HL-60/S4 treated with phorbol 12-myristate 13-acetate at 8.2 ng/mL for 4 days and 3 days (cell line): ENCODE results near the gene MITF.

Source experiments
- in situ Hi-C: fragments of 300-500 bp; cut with MboI; formaldehyde crosslinking; loops from 2 replicates; pipeline ENCODE4 v1.15.0; 2022; ENCODE audit warnings: low sequenced_read_pairs

Gene MITF

DNA sequence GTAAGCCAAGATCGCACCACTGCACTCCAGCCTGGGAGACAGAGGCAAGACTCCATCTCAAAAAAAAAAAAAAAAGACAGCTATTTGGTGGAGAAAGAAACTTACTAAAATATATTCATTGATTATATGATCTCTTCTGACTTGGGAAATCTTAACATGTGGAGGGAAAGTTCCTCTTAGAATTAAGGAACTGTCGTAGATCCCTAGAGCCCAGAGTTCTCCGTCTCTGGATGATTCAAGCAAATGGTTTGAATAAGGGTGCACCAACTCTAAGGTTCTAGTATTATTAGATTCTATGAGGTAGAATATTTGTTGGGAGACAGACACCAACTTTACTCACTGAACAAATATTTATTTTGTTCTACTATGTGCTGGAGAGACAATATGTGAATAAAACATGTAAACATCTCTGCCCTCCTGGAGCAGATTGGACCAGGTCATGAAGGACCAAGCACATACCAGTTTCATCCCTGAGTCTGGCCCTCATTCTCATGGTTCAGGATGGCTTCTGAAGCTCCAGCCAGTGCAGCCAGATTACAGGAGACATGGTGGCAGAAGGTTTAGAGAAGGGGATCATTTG lies 129.7 kb downstream of the MITF start:
- in situ Hi-C loops = no loop called here

DNA sequence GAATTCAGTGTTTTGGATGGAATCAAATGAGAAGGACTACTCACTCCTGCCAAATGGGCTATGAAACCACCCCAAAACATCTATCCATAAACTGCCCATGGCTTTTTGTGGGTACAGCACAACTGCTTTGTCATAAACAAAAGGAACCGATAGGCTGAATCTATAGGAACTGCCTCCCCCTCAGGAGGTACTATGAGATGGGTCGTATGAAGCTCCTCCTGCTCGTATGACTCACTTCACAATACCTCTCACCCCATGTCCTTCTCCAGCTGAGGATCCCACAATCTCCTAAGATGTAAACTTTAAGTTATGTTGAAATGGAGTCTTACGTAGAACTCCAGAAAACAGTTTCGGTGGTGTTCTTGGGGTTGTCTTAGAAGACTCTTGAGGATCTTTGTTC lies 130.4 kb downstream of the MITF start:
- in situ Hi-C loops = no loop called here

DNA sequence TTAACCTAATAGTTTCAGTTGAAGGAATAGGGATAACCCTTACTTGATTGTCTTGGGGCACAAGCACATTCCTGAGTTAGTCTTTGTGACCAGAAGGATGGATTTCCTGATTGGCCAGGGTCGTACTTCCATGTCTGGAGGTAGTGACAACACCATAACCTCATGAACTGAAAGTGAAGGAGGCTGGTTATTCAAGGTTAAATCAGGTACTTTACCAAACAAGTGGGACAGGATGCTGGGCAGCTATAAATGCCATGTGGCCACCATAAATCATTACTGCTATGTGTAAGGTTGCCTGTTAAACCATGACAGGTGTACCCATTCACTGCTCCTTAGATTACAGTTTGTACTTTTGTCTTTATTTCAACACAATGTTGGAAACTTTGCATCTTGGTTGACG lies 132.0 kb downstream of the MITF start:
- in situ Hi-C loops = no loop called here

DNA sequence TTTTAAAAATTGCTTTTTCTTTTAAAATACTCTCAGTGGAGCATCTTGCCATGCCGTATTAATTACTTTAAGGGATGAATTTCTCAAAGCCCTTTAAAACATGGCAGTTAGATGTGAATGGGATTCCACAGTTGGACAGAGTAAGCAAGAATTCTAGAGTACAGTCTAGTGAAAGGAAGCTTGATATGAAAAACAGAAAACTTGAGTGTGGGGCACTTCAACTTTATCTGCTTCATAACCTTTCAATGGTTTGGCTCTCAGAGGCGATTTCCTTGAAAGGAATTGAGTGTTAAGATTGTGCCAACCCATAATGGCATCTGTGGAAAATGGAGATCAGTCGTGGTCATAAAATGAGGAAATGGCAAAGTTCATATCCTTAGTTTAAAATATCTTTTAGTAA lies 132.6 kb downstream of the MITF start:
- in situ Hi-C loops = no loop called here

DNA sequence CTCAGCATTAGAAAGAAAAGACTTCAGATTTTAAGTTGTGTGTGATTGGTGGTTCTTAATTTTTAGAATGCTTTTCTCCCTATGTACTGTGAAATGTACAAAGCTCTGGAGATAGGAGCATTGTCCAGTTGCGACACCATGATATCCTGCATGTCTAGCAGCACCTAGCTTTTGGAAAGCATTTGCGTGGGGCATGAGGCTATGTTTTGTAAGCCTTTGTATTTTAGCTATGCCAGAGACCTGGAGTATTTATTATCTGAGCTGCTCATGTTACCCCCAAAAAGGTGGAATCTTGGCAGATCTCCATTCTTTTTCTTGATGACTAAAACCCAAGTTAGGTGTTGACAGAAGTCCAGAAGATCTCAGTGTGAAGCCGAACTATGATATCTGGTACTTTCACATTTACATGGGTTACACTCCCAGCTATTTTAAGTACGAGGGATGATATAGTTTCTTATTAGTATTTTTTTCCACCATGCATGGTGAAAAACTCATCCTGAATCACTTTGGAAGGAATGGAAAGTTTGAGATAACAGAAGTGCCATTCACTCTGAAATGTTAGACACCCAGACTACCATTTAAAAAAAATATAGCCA lies 133.6 kb downstream of the MITF start:
- in situ Hi-C loops = no loop called here

DNA sequence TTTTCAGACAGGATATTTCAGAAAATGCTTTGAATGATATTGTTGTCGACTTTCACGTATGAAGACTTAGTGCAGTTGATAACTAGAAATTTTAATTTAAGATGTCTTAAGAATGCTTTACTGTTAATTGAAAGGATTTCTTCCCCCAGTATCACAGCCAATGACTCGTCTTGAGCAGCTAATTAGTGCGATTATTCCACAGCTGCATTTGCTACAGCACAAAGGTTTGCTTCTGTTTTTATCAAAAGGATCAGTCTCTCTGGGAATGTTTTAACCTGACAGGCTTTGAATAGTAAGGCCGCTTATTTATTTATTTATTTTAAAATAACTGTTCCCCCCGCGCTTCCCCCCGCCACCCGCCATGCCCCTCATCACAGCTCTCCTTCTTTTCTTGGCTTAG lies 136.8 kb downstream of the MITF start:
- in situ Hi-C loops = no loop called here

DNA sequence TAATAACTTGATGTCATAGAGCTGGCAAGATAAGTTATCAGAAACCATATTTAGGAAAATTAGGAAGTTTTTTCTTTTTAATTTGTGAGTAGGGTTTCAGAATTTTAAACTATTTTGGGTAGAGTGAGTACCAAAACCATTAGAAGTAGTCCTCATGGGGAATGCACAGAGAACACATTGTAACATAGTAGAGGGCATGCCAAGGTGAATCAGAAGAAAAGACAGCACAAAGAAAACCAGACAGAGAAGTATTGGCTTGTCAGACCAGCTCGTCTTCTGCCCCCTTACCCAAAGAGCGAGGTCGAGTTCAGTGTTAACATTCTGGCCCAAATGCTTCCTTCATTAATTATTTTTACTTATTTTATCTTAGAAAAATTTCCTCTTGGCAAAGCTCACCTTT lies 139.0 kb downstream of the MITF start:
- in situ Hi-C loops = no loop called here

DNA sequence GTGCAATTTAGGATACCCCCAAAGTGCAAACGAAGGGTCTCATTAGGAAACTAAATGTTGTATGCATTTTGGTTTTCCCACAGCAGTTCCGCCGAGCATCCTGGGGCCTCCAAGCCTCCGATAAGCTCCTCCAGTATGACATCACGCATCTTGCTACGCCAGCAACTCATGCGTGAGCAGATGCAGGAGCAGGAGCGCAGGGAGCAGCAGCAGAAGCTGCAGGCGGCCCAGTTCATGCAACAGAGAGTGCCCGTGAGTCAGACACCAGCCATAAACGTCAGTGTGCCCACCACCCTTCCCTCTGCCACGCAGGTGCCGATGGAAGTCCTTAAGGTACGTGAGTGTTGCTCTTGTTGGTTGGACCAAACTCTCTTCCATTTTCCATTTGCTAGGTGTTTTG lies 139.8 kb downstream of the MITF start:
- in situ Hi-C loops = no loop called here

DNA sequence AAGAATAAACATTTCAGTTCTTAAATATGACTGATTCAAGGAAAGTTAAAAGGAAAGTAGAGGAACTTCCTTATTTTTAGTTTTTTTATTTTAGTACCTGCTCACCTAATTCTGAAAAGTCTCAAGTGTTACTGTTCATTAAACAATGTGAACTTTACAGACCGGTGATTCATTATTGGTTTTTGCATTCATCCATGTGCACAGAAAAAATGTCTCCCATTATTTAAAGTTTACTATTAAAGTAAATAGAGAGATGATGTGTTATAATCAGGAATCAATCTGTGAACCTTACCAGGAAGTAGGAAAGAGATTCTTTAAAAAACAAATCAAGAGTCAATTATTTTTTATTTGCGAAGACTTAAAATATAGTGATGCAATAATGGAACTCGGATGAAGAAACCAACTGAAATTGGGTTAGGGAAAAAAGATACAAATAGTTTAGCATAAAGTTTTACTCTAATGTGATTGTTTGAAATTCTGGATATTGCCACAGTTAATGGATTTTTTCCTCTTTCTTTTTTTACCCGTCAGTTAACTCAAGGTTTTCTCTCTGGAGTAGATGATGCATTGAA lies 140.9 kb downstream of the MITF start:
- in situ Hi-C loops = no loop called here

DNA sequence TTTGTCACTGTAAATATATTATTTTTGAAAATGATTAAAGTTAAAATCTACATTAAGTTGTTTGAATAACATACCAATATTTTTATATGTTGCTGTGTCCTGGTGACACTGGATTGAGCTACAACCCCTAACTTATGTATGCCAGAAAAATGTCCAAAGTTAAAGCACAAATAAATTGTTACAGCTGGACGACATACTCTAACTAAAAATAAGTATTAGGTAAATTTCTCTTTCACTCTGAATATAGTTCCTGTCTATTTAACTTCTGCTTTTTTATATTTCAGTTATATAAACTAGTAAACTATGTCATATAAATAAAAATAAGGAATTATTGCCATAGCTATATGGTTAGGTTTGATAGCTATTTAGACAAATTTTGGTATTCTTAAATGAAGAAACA lies 141.8 kb downstream of the MITF start:
- in situ Hi-C loops = no loop called here

DNA sequence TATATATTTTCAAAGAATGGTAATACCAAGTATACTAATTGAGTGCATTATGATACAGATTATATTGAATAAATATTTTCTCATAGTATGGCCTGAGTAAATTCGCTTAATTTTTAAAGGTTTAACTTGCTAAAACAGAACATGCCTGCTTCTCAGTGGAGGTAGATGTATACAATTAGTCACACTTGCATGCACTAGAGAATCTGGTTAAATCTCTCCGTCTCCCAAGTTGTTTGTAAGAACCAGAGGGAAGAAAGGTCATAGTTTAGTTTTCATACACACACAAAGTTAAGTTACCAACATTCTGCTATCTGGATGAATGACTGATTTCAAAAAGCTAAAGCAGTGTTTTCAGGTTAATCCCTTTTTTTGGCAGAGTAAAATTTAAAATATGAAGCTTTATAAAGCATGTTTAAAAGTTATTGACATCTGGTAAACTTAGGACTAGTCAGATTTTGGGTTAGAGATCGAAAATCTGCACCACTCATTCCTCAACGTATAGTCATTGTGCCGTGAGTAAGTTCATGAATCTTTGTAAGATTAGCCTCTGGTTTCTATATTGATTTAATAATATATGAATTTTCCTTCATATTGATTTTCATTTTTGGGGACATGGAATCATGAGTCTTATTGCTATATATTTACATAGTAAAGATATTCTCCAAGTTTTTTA lies 142.6 kb downstream of the MITF start:
- in situ Hi-C loops = no loop called here

DNA sequence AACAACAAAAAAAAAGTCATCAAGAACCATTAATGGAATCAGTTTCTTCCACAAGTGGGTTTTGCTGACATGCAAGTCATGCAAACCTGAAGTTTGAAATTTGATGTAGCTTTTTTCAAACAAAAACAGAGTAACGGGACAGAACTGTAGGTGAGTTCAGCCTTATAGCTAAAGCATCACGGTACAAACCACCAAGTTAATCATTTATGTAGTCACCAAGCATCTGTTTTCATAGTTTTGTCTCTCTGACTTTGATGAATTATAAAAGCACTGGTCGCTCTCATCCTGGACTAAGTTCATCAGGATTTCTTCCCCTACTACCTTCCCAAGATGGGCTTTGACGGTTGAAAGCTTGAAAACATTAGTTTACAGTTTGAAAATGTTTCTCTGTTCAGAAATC lies 143.3 kb downstream of the MITF start:
- in situ Hi-C loops = no loop called here

DNA sequence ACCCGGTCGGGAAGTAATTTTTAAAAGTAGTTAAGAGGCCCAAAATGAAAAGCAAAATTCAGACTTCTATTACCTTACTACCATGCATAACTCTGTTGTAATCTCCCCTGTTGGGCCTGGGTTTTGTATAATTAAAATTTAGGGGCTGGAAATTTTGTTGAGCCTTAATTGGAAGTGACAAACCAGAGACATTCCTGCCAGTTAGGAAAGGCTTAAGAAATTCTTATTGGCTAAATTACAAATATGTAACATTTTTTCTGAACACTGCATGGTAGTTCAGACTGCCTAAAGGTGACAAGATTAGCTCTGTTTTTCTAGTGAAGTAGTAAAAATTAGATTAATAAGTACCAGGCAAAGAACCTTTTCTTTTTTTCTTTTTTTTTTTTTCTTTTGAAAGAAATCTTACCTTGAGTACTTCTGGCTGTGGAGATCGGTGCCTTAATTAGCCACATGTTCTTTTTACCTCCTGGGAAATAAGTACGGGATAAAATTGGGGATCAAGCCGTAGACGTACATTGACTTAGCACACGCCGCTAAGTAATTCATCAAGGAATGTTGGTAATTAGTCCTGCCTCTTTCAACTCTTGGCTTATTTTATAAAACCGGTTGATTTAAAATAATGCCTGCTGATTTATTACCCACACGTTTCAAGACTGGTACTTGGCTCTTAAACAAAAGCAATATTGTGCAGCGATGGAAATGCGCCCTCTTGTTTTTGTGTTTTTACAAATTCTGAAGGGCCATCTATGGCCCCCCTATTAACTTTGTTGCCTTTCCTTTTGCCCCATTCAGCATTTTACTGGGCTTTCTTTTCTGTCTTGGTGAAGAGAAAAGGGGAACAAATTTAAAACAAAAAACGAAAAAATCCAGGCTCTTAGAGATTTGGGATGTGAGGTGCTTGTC lies 149.0 kb downstream of the MITF start:
- in situ Hi-C loops = no loop called here

DNA sequence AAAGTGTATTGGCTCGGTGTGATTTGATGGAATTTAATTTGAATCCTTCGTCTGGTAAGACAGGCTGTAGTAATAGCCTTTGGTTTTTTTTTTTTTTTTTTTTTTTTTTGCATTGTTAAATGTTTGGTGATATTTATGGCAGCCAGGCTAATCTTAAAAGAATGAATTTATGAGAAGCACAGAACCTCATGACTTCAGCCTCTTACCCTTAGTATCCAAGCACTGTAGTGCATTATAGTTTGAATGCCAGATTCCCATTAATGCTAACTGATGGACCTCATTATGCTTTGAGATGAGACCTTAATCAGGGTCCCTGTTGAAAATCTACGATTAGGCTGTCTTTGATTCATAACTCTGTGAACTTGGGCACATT lies 149.7 kb downstream of the MITF start:
- in situ Hi-C loops = no loop called here

DNA sequence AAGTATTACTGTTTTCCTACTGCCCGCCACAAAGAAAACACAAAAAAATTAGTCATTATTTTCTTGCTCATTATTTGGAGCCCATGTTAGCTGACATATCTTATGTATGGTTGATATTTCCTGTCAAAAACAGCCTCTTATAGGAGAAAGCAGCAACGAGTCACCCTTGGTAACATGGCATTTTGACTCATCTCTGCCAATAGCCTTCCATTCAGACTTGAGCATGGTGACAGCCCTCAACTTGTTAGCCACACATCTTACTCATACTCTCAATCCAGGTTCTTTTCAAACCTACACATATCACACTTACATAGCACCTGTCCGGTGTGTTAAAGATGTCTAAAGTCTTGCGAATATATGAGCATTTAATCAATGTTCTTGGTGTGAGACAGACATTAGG lies 150.8 kb downstream of the MITF start:
- in situ Hi-C loops = no loop called here

DNA sequence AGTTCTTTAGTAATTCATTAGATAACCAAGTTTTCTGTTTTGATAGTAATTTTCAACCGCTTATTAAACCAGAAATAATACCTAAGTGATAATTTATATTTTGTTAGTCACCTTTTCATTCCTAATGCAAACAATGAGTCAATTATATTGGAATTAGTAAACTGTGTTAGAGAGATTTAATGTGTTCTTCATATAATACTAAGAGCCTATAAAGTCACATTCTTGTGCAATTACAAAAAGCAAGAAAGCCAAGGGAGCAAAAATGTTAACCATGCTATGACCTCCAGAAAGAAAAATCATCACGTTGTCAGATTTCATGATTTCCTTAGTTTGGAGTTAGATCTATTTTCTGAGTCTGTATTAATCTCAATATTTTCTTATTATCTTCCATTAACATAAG lies 151.4 kb downstream of the MITF start:
- in situ Hi-C loops = no loop called here

DNA sequence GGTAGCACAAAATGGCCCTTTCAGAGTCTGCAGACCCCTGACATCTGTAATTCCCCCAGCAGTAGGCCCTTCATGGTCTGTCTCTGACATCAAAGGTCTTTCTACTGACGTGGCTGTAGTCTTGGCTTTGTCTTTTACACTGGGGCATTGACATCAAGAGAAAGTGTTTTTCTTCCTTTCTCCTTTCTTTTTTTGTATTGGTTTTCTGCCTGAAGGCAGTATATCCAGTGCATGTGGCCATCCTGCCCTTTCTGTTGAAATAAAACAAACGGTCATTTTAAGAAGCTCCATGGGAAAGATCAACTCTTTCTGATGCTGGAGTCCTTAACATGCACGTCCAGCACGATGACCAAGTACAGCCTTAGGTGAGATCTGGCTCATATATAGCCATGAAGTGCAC lies 153.4 kb downstream of the MITF start:
- in situ Hi-C loops = no loop called here

DNA sequence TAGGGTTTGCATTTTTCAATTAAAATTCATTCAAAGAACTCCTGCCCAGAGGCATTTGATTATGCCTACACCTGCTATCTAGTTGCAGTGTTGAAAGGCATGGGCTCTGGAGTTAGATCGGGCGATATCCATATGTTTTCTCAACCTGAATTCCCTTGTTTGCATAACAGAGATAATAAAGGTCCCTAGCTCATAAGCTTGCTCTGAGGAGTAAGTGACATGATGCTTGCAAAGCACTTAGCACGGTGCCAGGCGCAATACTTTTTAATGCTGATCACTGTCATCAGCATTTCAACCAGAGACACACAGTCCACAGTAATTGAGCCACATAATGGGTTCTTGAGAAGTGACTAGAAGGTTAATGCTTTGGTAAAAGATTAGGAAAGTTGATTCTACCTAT lies 154.0 kb downstream of the MITF start:
- in situ Hi-C loops = no loop called here

DNA sequence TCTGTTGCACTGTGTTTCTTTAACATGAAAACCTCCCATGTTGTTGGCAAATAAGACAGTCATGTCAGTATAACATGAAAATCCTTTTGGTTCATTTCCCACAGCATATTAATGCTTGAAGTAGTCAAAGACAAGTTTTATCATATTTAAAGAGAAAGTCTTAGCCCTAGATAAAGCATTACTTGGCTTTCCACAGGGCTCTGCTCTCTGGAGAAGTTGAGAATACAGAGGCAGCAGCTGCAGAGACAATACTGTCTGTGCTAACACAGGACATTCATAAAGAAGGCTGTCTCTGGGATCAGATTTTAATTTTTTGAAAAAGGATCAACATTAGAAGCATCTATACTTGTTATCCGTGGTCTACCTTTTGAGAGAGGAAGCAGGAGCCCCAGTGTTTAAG lies 156.8 kb downstream of the MITF start:
- in situ Hi-C loops = no loop called here

DNA sequence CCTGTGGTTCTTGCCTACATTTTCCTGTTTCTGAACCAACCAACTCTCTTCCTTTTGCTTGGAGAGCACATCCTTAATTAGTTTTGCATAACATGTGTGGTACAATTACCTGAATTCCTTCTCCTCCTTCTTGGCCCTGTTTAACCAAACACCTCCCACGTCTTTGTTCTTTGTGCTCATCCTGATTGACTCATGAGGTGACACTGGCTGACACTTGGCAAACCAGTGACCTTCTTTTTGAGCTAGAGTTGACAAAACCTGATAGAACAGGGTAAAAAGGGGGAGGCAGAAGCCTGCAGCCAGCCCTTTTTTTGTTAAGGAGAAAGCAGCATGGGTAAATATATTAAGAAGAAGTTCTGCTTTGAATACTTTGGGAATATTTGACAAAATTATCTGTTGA lies 161.1 kb downstream of the MITF start:
- in situ Hi-C loops = no loop called here

DNA sequence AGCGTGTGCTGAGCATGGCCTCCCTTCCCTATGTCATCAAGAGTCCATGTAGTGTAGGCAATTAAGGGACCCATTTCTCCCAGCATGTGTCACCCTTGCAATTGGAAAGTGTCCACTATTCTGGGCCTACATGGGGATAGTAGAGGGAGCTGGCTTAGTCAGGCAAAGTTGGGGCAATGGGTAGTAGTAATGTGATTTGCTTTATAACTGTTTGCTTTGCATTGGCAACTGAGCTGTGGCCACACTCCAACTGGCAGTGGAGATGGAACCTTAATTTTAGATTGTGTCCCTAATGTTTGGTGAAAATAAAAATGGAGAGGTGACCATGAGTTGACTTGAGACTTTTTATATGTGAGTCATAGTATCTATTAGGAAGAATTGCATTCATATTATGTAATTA lies 162.5 kb downstream of the MITF start:
- in situ Hi-C loops = no loop called here

DNA sequence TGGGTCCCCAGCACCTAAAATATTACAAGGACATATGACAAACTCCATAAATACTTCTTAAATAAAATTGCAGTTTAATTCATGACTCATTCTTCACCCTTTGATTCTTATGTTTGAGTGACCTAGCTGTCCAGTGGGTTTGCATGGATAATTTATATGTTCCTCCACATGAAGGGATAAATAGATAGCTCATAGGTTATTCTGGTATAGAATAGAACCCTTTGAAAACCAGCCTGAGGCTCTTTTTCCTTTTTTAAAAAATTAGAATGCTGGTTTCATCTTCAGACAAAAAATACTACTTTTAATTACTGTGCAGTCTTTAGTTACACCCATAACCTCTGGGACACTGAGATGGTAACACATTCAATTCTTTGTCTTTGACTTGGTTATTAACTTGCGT lies 163.1 kb downstream of the MITF start:
- in situ Hi-C loops = no loop called here
